NAMALWA (cell line): ENCODE data around the gene CPD.

Experiments used
- DNase-seq: peaks from one replicate; pipeline ENCODE4 v3.0.0-alpha.2; 2015; ENCODE audit warnings: low spot score

CPD gene

DNA sequence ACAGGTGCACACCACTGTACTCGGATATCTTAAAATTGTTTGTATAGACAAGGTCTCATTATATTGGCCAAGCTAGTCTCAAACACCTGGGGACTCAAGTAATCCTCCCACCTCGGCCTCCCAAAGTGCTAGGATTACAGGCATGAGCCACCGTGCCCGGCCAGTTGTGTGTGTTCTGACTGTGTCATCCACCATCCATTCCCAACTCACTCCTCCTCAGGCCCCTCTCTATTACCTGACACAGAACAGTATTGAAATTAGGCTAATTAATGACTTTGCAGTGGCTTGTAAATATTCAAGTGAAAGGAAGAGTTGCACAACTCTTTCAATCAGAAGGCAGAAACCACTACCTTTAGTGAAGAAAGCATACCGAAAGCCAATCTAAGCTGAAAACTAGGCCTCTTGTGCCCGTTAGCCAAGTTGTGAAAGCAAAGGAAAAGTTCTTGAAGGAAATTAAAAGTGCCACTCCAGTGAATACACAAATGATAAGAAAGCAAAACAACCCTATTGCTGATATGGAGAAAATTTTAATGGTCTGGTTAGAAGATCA, 127.2 kb downstream of the CPD start:
- DNase-seq = no peak

GRCh38 chr17:30506481-30506880, 127.8 kb downstream of the CPD start:
- DNase-seq = no peak

DNA sequence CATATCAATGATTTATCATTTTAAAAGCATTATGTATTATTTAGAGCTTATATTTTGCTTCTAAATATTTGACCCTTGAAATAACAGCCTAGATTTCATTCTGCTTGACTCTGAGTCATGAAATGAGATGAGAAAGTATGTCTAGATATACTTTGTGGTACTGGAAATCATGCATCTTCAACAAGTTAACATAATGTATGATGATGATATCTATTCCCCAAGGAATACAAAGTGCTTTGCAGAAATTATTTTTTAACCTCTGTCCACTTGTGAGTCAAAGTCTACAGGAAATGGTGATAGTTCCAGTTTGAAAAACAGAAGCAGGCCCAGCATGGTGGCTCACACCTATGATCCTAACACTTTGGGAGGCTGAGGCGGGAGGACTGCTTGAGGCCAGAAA, 134.6 kb downstream of the CPD start:
- no peak for DNase-seq

DNA sequence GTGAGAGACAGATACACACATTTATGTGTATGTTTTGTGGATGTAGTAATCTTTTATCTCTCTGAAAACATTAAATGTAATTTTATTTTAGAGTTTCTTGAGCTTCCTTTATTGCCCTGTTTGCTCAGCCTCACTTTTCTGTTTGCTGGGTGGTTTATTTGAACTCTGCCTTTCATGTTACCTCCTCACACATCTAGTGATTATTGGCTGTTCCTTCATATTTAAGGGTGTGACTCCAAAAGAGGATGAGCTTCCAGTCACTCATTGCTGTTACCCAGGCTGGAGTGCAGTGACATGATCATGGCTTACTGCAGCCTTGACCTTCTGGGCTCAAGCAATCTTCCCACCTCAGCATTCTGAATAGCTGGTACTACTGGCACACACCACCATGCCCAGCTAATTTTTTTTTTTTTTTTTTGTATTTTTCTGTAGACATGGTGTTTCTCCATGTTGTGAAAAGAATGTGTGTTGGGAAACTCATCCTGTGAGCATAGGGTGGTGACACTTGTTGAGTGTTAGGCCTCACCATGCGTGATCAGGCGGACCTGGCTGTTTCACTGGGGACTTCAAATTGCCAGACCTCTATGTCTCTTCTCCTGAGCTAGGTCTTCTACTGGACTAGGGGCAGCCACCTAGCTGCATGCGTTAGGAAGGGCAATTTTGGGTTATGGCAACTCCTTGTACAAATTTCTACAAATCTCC, 136.3 kb downstream of the CPD start:
- no peak for DNase-seq

- DNase-seq = no peak
Observed at GRCh38 chr17:30517786-30518185, 139.1 kb downstream of the CPD start.

GRCh38 chr17:30519166-30519565, 140.4 kb downstream of the CPD start:
- no peak for DNase-seq
